Pulmonary artery endothelial cell (primary cell): ENCODE measurements around the gene UPF3B. TPM values are rescaled to one million over a fixed set of nuclear protein-coding genes. Genes with fewer than 3 reads are reported as not detected.
A peak's percentile ranks its signal among the peaks of the same experiment; 100 is the strongest.
"Not testable (repeated sequence)": the region's sequence is repeated elsewhere in the genome, so short reads cannot be mapped to it uniquely, and the experiment has no call there.

ENCODE experiments used
- DNase-seq: peaks from one replicate; pipeline ENCODE4 v3.0.0-alpha.2; 2011; ENCODE audit warnings: low read depth, low spot score
- total RNA-seq: library from RNA; depleted of rRNA; stranded (reverse); fragments of >200 nt; gene quantifications from 2 replicates; pipeline ENCODE4 v1.2.3, GENCODE V29; 2014

Gene UPF3B
- total RNA-seq, 1 donor from 2014 or later = 2.4 TPM

DNA sequence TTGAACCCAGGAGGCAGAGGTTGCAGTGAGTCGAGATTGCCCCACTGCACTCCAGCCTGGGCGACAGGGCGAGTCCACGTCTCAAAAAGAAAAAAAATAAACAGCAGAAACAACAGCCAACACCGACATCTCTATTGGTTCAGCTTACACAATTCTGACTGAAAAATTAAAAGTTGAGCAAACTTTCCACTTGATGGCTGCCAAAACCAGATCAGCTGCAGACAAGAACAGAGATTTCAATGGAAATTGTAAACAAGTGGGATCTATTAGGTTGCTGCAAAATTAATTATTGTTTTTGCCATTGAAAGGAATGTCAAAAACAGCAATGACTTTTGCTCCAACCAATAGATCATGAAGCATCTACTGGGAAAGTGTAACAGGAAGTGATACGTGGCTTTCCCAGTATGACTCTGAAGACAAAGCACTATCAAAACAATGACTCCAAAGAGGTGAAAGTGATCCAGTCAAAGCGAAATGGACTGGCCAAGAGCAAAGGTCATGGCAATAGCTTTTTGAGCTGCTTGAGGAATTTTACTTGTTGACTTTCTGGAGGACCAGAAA is 26.3 kb downstream of the UPF3B start:
- peak; percentile 60 for DNase-seq

- DNase-seq = not testable (repeated sequence)
These were observed 28.5 kb downstream of the UPF3B start for GRCh38 chrX:119824221-119824620.

- peak; percentile 48 for DNase-seq
These were observed 31.1 kb downstream of the UPF3B start for GRCh38 chrX:119821703-119822102.

GRCh38 chrX:119817130-119817690 is 35.6 kb downstream of the UPF3B start:
- no peak for DNase-seq

GRCh38 chrX:119816300-119816699 is 36.5 kb downstream of the UPF3B start:
- DNase-seq = no peak

DNA sequence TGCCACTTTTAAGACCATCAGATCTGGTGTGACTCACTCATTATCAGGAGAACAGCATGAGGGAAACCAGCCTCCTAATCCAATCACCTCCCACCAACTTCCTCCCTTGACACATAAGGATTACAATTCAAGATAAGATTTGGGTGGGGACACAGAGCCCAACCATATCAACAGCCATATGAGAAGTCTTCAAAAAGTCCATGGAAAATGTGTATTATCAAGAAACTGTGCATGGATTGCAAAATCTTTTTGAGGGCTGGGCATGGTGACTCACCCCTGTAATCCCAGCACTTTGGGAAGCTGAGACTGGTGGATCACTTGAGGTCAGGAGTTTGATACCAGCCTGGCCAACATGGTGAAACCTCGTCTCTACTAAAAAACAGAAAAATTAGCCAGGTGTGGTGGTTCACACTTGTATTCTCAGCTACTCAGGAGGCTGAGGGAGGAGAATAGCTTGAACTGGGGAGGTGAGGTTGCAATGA is 43.5 kb downstream of the UPF3B start:
- no peak for DNase-seq

- DNase-seq = not testable (repeated sequence)
These were observed 44.3 kb downstream of the UPF3B start for GRCh38 chrX:119808461-119808860.

GRCh38 chrX:119802546-119802945 is 50.2 kb downstream of the UPF3B start:
- no peak for DNase-seq

- DNase-seq = no peak
These were observed 51.2 kb downstream of the UPF3B start for GRCh38 chrX:119801253-119802221.

- peak; percentile 68 for DNase-seq
These were observed 61.1 kb downstream of the UPF3B start, which contains the start of gene RPL39 for GRCh38 chrX:119791437-119792231. Gene RPL39 (minus strand): TSS chrX:119791630. CDS start chrX:119791576, 54 bp downstream.

GRCh38 chrX:119790977-119791436 is 61.8 kb downstream of the UPF3B start:
- DNase-seq = no peak

GRCh38 chrX:119784747-119785446 is 67.9 kb downstream of the UPF3B start:
- no peak for DNase-seq

Other genes with a start within 250 kb of the UPF3B start
- 6.1 and 6.4 TPM in 2 replicates for gene NKRF, start 246.5 kb downstream of the UPF3B start, total RNA-seq
- gene SEPTIN6, start 159.8 kb downstream of the UPF3B start, total RNA-seq = 16.1 and 34.0 TPM in 2 replicates
- gene SOWAHD, start 94.4 kb downstream of the UPF3B start, total RNA-seq = not detected in 2 replicates
- 2,079 and 2,323 TPM in 2 replicates for gene RPL39, start 61.3 kb downstream of the UPF3B start, total RNA-seq
- 15.8 and 16.6 TPM in 2 replicates for gene RNF113A, start 18.8 kb upstream of the UPF3B start, total RNA-seq
- gene NDUFA1, start 18.9 kb upstream of the UPF3B start, total RNA-seq = 68.0 and 100 TPM in 2 replicates
- gene AKAP14, start 42.9 kb upstream of the UPF3B start, total RNA-seq = not detected in 2 replicates
- gene NKAP, start 90.8 kb upstream of the UPF3B start, total RNA-seq = 3.7 and 4.1 TPM in 2 replicates
- not detected in 2 replicates for gene RHOXF2B, start 224.7 kb upstream of the UPF3B start, total RNA-seq